ENCODE results near the gene ADAMTSL3.

GRCh38 chr15:83977992-83978391 lies 324.1 kb downstream of the ADAMTSL3 start:
- TF ChIP-seq CTCF (conservative IDR thresholded peaks at IDR 0.05; ENCODE audit: low read depth in 2 of 2) (no peak), CREB1 (CRISPR knock-in tag; IDR thresholded peaks at IDR 0.05; ENCODE audit: low read depth) (no peak), POLR2AphosphoS5 (IDR thresholded peaks at IDR 0.05; ENCODE audit: low read depth) (no peak), NANOG (IDR thresholded peaks at IDR 0.05; ENCODE audit: borderline replicate concordance) (no peak), EZH2 (IDR thresholded peaks at IDR 0.05; ENCODE audit: low read depth, unreplicated experiment) (no peak), REST (IDR thresholded peaks at IDR 0.05; ENCODE audit: unreplicated experiment) (no peak), EZH2phosphoT487 (IDR thresholded peaks at IDR 0.05; ENCODE audit: unreplicated experiment) (no peak), ETS1 (IDR thresholded peaks at IDR 0.05) (no peak), JUNB (IDR thresholded peaks at IDR 0.05; ENCODE audit: unreplicated experiment) (no peak), ZNF331 (CRISPR knock-in tag; IDR thresholded peaks at IDR 0.05; ENCODE audit: low read depth) (no peak), STAT1 (IDR thresholded peaks at IDR 0.05; ENCODE audit: unreplicated experiment) (no peak)
